SJCRH30 (cell line): ENCODE measurements around the gene BBIP1. TPM values are rescaled to one million over a fixed set of nuclear protein-coding genes. Genes with fewer than 3 reads are reported as not detected.

Experiments used
- DNase-seq, 2 experiments: peaks; one replicate each; pipeline ENCODE4 v3.0.0-alpha.2; 2015 to 2020
- H3K27ac ChIP-seq: fragments of 250-450 bp; sonication (Bioruptor Pico); 2 replicates; pipeline ENCODE4 v1.5.1; 2020; ENCODE audit warnings: mild to moderate bottlenecking, moderate library complexity
- H3K27me3 ChIP-seq: fragments of 250-450 bp; sonication (Bioruptor Pico); 2 replicates; pipeline ENCODE4 v1.5.1; 2020; ENCODE audit warnings: mild to moderate bottlenecking, moderate library complexity
- H3K36me3 ChIP-seq: fragments of 250-450 bp; sonication (Bioruptor Pico); 2 replicates; pipeline ENCODE4 v1.5.1; 2020; ENCODE audit warnings: mild to moderate bottlenecking, moderate library complexity
- H3K4me1 ChIP-seq: fragments of 250-450 bp; sonication (Bioruptor Pico); 2 replicates; pipeline ENCODE4 v1.5.1; 2020; ENCODE audit warnings: mild to moderate bottlenecking, moderate library complexity
- H3K4me3 ChIP-seq: fragments of 250-450 bp; sonication (Bioruptor Pico); 2 replicates; pipeline ENCODE4 v1.5.1; 2020; ENCODE audit warnings: mild to moderate bottlenecking, moderate library complexity
- H3K9me3 ChIP-seq: fragments of 250-450 bp; sonication (Bioruptor Pico); replicated peaks from 2 replicates; pipeline ENCODE4 v1.5.1; 2020; ENCODE audit warnings: mild to moderate bottlenecking, moderate library complexity
- total RNA-seq: library from RNA; depleted of rRNA; stranded (reverse); fragments of >200 nt; shearing (Covaris generic); gene quantifications from 2 replicates; pipeline ENCODE4 v1.2.3, GENCODE V29; 2014

Gene BBIP1
- total RNA-seq, 1 experiment from 2014 or later = 57.0 TPM

DNA sequence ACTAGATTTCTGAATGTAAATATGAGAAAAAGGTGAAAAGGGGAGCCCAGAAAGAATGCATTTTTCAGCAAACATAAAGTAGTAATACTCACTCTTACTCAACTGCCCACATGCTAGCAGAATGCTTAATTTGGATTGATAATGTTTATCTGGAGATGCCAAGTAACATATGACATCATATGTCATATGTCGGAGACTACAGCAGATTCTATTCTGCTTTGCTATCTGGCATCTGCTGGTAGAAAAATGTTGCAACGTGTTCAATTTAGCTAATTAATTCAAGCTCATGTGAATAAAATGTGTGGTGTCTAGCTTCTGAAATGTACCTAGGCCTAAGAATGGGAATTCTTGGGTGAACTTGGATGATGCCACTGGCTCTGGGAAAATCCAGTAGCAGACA lies 4.5 kb downstream of the BBIP1 start:
- H3K36me3 ChIP-seq = no peaks in the 10 kb centered on the region
- H3K4me1 ChIP-seq = peaks cover 23% of the 10 kb centered on the region
- no peak for DNase-seq
- H3K9me3 ChIP-seq = no peaks in the 10 kb centered on the region
- no peak overlapping the region for H3K27ac ChIP-seq
- H3K27me3 ChIP-seq = no peaks in the 10 kb centered on the region
- no peak overlapping the region for H3K4me3 ChIP-seq

DNA sequence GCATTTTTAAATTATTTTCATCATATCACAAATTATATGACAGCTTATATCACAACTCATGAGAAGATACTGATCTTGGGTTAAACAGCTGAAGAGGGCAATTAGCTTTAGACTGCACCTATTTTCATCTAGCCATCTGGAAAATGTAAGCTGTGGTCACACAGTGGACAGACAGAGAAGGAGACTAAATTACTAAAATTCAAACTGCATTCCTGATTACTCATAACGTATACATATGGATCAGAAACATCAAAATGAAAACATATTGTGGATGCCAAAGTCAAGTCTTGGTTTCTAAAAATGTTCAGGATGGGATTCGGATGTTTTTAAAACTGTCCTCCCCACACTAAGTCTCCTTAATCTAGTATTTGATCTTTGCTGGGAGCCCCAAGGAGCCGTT lies 6.6 kb downstream of the BBIP1 start:
- H3K4me1 ChIP-seq = peaks cover 20% of the 10 kb centered on the region
- H3K36me3 ChIP-seq = no peaks in the 10 kb centered on the region
- H3K4me3 ChIP-seq = no peak overlapping the region
- peak in 1 of 2 experiments; percentile 21 for DNase-seq
- H3K27ac ChIP-seq = no peak overlapping the region
- no peaks in the 10 kb centered on the region for H3K27me3 ChIP-seq
- no peaks in the 10 kb centered on the region for H3K9me3 ChIP-seq

DNA sequence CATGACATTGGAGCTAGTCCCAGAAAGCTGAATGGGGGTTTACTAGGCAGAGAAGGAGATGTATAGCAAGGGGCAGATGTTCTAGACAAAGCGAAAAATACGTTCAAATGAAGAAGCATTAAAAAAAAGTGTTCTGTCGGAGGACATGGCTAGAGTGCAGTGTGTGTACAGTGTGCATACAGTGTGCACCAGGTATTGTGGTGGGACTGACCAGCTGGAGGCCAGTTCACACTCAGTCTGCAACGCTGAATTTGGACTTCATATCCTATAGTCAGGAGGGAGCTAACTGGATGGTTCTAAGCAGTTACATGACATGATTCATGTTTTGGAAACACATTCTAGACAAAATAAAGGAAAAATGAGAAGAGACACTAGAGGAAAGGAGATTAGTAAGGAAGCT lies 8.8 kb downstream of the BBIP1 start:
- Histone ChIP-seq H3K27me3 (no peaks in the 10 kb centered on the region), H3K4me3 (no peak overlapping the region), H3K36me3 (no peaks in the 10 kb centered on the region; the same call in 1 of the 2 replicates), H3K9me3 (no peaks in the 10 kb centered on the region), H3K4me1 (peaks cover 17% of the 10 kb centered on the region), H3K27ac (no peak overlapping the region)
- DNase-seq = no peak

DNA sequence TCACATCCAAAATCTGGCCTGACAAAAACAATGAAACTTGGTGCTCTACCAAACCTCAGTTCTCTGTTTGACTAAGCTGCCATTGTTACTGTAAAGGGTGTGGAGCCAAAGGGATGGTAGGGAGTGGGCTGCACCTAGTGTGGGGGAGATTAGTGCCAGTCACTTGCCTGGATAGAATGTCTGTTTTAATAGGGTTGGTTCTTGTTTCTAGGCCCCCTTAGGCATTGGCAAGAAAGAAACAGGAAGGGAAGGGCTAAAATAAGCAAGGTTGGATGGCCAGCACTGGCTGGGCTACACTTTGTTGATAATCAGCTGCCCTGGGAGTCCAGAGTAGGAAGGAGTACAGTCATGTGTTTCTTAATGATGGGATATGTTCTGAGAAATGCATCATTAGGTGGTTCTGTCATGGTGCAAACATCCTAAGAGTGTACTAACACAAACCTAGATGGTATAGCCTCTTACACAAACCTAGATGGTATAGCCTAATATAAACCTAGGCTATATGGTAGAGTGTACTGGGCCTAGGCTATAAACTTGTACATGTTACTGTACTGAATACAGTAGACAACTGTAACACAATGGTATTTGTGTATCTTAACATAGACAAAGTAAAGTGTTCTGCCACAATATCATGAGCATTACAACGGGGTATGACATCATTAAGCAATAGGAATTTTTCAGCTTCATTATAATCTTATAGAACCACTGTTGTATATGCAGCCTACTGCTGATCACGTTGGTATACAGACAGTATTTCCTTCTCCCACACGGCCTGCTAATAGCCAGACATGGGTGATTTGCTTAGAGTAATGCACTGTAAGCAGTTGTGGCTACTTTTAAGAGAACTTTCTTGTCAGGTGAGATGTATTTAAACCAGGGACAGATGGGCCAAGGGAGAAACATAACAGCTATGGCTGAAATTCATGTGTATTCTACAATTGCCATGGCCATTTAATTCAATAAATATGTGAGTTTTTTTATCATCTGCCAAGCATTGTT lies 15.4 kb downstream of the BBIP1 start:
- DNase-seq = no peak
- Histone ChIP-seq H3K9me3 (no peaks in the 10 kb centered on the region), H3K4me3 (no peak overlapping the region), H3K36me3 (peaks cover 9% of the 10 kb centered on the region), H3K27me3 (no peaks in the 10 kb centered on the region), H3K27ac (no peak overlapping the region), H3K4me1 (no peaks in the 10 kb centered on the region)

DNA sequence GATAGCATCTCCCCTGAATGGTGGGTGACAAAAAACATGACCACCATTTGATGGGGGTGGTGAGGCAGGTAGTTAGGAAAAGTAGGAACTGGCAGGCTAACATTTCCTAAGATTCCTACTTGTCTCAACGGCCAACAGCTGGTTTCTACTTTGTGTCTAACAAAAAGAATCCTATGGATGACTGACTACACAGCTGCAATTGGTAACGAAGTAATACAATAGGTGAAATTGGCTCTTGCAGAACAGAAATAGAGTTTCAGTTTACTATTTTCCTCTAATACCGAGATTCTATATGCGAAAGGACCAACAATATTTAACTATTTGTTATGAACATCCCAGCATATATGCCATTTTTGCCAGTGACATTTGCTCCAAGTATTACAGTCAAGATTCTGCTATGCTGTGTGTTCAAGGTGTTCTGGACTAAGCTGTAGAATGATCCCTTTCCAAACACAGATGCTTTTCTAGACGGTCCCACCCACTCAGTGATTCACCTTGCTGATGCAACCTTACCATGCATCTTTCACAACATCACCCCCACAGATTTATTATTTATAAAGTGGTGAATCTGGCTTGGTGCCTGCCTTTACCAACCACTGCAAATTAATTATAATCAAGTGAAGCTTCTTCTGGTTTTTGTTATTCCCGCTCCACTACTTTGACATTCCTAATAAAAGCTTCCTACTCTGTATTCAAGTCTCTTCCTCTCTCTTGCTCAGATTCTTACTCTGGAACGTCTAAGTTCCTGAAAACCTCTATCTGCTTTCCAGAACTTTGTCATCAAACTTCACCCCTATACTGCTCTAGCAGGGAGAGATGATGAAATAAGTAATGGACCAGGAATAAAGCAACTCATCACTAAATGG lies 16.8 kb downstream of the BBIP1 start:
- H3K4me1 ChIP-seq = no peaks in the 10 kb centered on the region
- no peak overlapping the region for H3K27ac ChIP-seq
- H3K4me3 ChIP-seq = no peak overlapping the region
- no peaks in the 10 kb centered on the region for H3K9me3 ChIP-seq
- peaks cover 17% of the 10 kb centered on the region for H3K36me3 ChIP-seq
- no peak for DNase-seq
- no peaks in the 10 kb centered on the region for H3K27me3 ChIP-seq

DNA sequence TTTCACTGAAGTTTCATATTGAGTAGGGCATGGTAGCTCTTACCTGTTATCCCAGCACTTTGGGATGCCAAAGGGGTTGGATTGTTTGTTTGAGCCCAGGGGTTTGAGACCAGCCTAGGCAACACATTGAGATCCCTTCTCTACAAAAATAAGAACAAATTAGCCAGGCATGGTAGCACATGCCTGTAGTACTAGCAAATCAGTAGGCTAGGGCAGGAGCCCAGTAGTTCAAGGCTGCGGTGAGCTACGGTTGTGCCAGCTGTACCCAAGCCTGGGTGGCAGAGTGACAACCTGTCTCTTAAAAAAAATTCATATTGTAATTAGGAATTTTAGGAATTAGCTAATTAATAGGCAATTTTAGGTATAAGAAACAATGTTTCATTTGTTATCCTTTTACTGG lies 18.0 kb downstream of the BBIP1 start:
- no peaks in the 10 kb centered on the region for H3K9me3 ChIP-seq
- no peak for DNase-seq
- no peak overlapping the region for H3K4me3 ChIP-seq
- no peaks in the 10 kb centered on the region for H3K27me3 ChIP-seq
- H3K27ac ChIP-seq = no peak overlapping the region
- no peaks in the 10 kb centered on the region for H3K4me1 ChIP-seq
- peaks cover 21% of the 10 kb centered on the region for H3K36me3 ChIP-seq

DNA sequence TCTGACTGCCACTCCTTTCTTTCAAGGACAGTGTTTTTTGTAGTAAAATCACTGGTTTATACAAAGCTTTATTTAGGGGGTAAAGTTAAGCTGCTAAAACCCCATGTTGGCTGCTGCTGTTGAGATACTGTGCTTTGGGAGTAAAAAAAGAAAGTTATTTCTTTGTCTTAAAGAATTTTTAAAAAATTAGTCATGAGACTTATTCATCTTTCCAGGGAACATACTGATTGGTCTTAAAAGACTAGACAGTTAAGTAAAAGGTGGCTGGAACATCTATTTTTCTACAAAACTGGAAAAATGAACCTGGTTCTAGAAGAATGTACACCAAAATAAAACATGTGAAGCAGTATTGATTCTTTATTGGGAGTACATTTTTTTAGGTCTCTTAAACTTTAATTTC lies 20.6 kb downstream of the BBIP1 start:
- Histone ChIP-seq H3K27ac (no peak overlapping the region), H3K36me3 (peaks cover 28% of the 10 kb centered on the region; the same call in 1 of the 2 replicates), H3K4me1 (no peaks in the 10 kb centered on the region), H3K27me3 (no peaks in the 10 kb centered on the region), H3K9me3 (no peaks in the 10 kb centered on the region), H3K4me3 (no peak overlapping the region)
- no peak for DNase-seq

DNA sequence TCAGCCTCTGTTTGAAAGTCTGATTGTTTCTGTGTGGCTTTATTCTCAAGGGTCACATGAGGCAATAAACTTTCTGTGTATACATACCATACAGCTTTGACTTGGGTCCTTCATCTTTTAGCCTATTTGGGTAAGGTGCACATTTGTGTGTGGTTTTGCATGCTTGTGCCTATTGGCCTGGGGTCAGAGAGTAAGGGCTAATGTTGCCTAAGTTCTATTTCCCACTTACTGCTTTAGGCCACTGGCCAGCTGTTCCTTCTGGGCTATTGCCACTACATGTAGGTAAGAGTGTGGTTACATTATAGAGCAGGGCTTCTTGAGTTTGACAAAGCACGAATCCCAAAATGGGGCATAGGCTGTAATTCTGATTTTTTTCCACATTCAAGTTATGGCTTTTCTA lies 21.8 kb downstream of the BBIP1 start:
- H3K9me3 ChIP-seq = no peaks in the 10 kb centered on the region
- peaks cover 28% of the 10 kb centered on the region; the same call in 1 of the 2 replicates for H3K36me3 ChIP-seq
- peak in 1 of 2 experiments; percentile 25 for DNase-seq
- H3K27me3 ChIP-seq = no peaks in the 10 kb centered on the region
- H3K27ac ChIP-seq = no peak overlapping the region
- no peak overlapping the region for H3K4me3 ChIP-seq
- H3K4me1 ChIP-seq = no peaks in the 10 kb centered on the region

DNA sequence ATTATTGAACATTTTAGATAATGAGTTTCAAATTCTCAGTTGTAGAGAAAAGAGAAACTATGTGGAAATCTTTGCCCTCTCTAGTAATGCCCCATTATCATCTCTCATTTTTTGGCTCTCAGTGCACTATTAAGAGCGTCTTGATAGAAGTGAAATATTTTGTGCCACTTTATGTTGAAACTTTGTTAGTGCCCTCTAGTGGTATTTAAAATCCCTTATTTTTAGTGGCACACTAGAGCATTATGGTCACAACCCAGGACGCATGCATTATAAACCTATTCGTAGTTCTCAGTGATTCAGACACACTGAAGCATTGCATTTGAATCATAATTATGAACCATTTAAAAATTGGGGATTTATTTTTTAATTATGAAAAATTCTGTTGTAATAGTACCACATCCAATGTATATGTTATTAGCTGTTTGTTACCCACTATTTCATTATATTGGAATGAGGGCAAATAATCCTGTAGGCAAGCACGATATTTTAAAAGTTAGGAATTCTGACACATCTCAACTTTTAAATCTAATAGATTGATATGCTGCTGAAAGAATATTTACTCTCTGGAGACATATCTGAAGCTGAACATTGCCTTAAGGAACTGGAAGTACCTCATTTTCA lies 25.3 kb downstream of the BBIP1 start:
- Histone ChIP-seq H3K4me1 (no peaks in the 10 kb centered on the region), H3K27me3 (no peaks in the 10 kb centered on the region), H3K27ac (no peak overlapping the region), H3K36me3 (peaks cover 33% of the 10 kb centered on the region), H3K4me3 (no peak overlapping the region), H3K9me3 (no peaks in the 10 kb centered on the region)
- DNase-seq = peak in 1 of 2 experiments; percentile 71

DNA sequence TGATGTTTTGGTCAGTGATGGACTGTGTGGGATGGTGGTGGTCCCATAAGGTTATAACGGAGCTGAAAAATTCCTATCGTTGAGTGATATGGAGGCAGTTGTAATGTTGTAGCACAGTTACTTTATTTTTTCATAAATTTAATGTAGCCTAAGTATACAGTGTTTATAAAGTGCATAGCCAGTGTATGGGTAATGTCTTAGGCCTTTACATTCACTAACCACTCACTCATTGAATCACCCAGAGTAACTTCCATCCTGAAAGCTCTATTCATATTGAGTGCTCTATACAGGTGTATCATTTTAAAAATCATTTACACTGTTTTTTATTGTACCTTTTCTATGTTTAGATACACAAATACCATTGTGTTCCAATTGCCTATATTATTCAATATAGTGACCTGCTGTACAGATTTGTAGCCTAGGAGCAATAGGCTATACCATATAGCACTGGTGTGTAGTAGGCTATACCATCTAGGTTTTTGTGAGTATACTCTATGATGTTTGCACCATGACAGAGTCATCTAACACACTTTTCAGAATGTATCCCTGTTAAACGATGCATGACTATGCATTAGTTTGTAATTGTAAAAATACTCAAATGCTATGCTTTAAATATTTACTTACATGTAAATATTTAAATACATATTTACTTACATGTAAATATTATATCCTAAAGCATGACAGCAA lies 26.2 kb downstream of the BBIP1 start:
- Histone ChIP-seq H3K4me1 (no peaks in the 10 kb centered on the region), H3K27ac (no peak overlapping the region), H3K36me3 (peaks cover 32% of the 10 kb centered on the region), H3K4me3 (no peak overlapping the region), H3K9me3 (no peaks in the 10 kb centered on the region), H3K27me3 (no peaks in the 10 kb centered on the region)
- DNase-seq = no peak

DNA sequence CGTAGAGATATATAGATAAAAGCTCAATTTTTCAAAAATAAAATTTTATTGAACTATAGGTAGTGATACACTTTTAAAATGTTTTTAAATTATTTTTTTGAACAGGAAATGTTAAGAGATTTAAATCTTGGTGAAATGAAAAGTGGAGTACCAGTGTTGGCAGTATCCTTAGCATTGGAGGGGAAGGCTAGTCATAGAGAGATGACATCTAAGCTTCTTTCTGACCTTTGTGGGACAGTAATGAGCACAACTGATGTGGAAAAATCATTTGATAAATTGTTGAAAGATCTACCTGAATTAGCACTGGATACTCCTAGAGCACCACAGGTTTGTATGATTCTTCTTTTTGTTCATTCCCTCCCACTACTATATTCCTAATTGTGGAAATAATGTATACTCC lies 31.4 kb downstream of the BBIP1 start:
- Histone ChIP-seq H3K9me3 (no peaks in the 10 kb centered on the region), H3K27ac (no peak overlapping the region), H3K27me3 (no peaks in the 10 kb centered on the region), H3K4me1 (no peaks in the 10 kb centered on the region; the same call in 1 of the 2 replicates), H3K36me3 (peaks cover 22% of the 10 kb centered on the region), H3K4me3 (no peak overlapping the region)
- no peak for DNase-seq

DNA sequence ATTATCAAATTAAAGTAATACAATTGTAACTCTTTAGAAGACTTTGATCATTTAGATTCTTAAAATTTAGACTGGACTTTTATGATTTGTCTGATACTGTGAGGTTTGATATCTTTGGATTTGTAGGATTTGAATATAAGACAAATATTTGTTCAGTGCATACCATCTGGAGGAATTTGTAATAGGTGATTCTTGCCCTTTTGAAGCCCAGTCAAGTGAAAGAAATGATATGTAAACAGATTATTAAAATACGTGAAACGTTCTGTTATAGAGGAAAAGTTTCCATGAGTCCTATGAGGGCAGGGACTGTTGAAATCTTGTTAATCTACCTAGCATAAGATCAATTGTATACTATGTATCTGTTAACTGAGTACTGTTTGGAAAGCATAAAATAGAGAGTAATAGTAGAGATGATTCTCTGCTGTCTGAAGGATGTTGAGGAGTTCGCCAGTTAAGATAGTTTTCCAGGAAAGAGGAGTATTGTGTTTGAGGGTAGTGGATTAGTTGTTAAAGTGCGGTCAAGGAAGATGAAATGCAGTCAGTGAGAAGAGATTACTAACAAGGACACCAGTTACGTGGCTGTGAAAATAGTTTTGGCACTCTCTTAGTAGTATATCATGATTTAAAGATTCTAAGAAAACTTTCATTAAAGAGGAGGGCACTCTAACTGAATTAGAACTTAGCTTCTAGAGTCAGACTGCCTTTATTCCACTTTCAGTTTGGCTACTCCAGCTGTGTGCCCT lies 32.9 kb downstream of the BBIP1 start:
- Histone ChIP-seq H3K27me3 (no peaks in the 10 kb centered on the region), H3K4me3 (no peak overlapping the region), H3K9me3 (no peaks in the 10 kb centered on the region), H3K27ac (no peak overlapping the region), H3K36me3 (peaks cover 31% of the 10 kb centered on the region), H3K4me1 (no peaks in the 10 kb centered on the region; the same call in 1 of the 2 replicates)
- DNase-seq = no peak

DNA sequence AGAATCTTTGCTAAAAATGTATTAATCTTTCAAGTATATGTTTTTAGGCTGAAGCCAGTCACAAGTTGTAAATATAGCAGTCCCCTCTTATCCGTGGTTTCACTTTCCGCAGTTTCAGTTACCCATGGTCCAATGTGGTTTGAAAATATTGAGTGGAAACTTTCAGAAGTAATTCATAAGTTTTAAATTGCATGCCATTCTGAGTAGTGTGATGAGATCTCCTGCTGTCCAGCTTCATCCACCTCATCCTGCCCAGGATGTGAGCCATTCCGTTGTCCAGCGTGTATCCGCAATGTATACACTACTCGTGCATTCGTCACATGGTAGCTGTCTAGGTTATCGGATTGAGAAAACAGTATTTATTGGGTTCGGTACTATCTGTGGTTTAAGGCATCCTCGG lies 35.1 kb downstream of the BBIP1 start:
- no peaks in the 10 kb centered on the region; the same call in 1 of the 2 replicates for H3K4me1 ChIP-seq
- H3K4me3 ChIP-seq = no peak overlapping the region
- no peaks in the 10 kb centered on the region for H3K9me3 ChIP-seq
- DNase-seq = no peak
- no peaks in the 10 kb centered on the region for H3K27me3 ChIP-seq
- H3K36me3 ChIP-seq = peaks cover 18% of the 10 kb centered on the region
- H3K27ac ChIP-seq = no peak overlapping the region

DNA sequence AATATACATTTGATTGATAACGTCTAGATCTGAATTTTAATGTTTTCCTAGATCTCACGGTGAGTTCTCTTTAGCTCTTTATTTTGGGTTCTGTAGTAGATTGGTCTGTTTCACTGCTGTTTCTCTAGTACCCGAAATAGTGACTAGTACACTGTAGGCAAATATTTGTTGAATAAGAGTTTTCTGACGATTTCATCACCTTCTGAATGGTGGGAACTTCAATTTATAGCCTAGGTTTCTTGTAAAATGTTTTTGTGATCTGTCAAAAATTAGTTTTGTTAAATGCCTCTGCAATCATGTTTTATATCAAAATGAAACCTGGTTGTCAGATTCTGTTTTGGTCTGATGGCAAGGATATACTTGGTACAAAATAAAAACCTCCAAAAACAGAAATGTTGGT lies 37.1 kb downstream of the BBIP1 start:
- H3K9me3 ChIP-seq = no peaks in the 10 kb centered on the region
- no peaks in the 10 kb centered on the region for H3K27me3 ChIP-seq
- peaks cover 16% of the 10 kb centered on the region for H3K36me3 ChIP-seq
- H3K27ac ChIP-seq = no peak overlapping the region
- H3K4me3 ChIP-seq = no peak overlapping the region
- no peaks in the 10 kb centered on the region for H3K4me1 ChIP-seq
- no peak for DNase-seq
